D721Med (cell line): ENCODE data around the gene PAAF1.
"Not testable (repeated sequence)": the region's sequence is repeated elsewhere in the genome, so short reads cannot be mapped to it uniquely, and the experiment has no call there.

Experiments used
- DNase-seq: peaks from one replicate; pipeline ENCODE4 v3.0.0; 2011; ENCODE audit warnings: low spot score; ENCODE audit not compliant: insufficient read length
- FAIRE-seq: peaks from 2 replicates; lab custom pipeline; 2011; peaks lifted over from hg19 to GRCh38; lab: Jason Lieb, UNC
- CTCF ChIP-seq: IDR thresholded peaks from 2 replicates; pipeline ENCODE4 v1.5.1; 2012; ENCODE audit warnings: mild to moderate bottlenecking, control low read depth; ENCODE audit not compliant: insufficient read depth; ENCODE audit errors: missing control alignments

PAAF1 gene

GRCh38 chr11:73931039-73931645, 54.3 kb downstream of the PAAF1 start:
- TF ChIP-seq CTCF, result peak; percentile 63
- FAIRE-seq (no peak), DNase-seq (no peak)

GRCh38 chr11:73931951-73932350, 55.2 kb downstream of the PAAF1 start:
- DNase-seq (no peak), FAIRE-seq (no peak)
- no peak for TF ChIP-seq CTCF

- TF ChIP-seq CTCF, result no peak
- FAIRE-seq, result no peak
Measured at GRCh38 chr11:73932781-73933180, 56.0 kb downstream of the PAAF1 start.

GRCh38 chr11:73936047-73936446, 59.2 kb downstream of the PAAF1 start:
- FAIRE-seq, result not testable (repeated sequence)

More at GRCh38 chr11:73932781-73933180, 56.0 kb downstream of the PAAF1 start:
- DNase-seq, result no peak

GRCh38 chr11:73939096-73939495, 62.3 kb downstream of the PAAF1 start:
- DNase-seq (no peak), FAIRE-seq (no peak)

More at GRCh38 chr11:73936047-73936446, 59.2 kb downstream of the PAAF1 start:
- not testable (repeated sequence) for DNase-seq

GRCh38 chr11:73940801-73941570, 64.2 kb downstream of the PAAF1 start:
- FAIRE-seq (no peak), DNase-seq (no peak)
- no peak for TF ChIP-seq CTCF

More at GRCh38 chr11:73939096-73939495, 62.3 kb downstream of the PAAF1 start:
- TF ChIP-seq CTCF, result no peak

- DNase-seq (no peak), FAIRE-seq (no peak)
- no peak for TF ChIP-seq CTCF
Measured at GRCh38 chr11:73942010-73942409, 65.2 kb downstream of the PAAF1 start.
